Caco-2 (cell line): Measurements from ENCODE around the gene NR4A2. TPM values are rescaled to one million over a fixed set of nuclear protein-coding genes. Genes with fewer than 3 reads are reported as not detected.

Experiments
- BruUV-seq: library from RNA; stranded (reverse); fragments of 400-500 nt; replicated peaks from 2 replicates; lab custom pipeline; 2021; lab: Mats Ljungman, UMichigan
- CTCF ChIA-PET: fragments of 300-600 bp; sonication (Branson Sonifier 250); formaldehyde crosslinking; loops from one replicate; lab custom pipeline; 2022; ENCODE audit warnings: antibody characterized with exemption; lab: Charles Lee
- POLR2A ChIA-PET: fragments of 300-600 bp; sonication (Branson Sonifier 250); formaldehyde crosslinking; loops from one replicate; lab custom pipeline; 2022; ENCODE audit warnings: antibody characterized with exemption; lab: Charles Lee
- DNase-seq, 2 experiments: peaks; one replicate each; pipeline versions ENCODE4 v3.0.0 to v3.0.0-alpha.2; 2020 to 2022
- H3K27me3 ChIP-seq: replicated peaks from 2 replicates; pipeline ENCODE4 v1.6.0; 2011; ENCODE audit warnings: low read length; ENCODE audit not compliant: control insufficient read depth, insufficient read depth
- H3K36me3 ChIP-seq: 2 replicates; pipeline ENCODE4 v1.5.1; 2011; ENCODE audit warnings: low read length; ENCODE audit not compliant: control insufficient read depth, insufficient read depth
- H3K4me1 ChIP-seq: fragments of 250-450 bp; sonication (Bioruptor Pico); 2 replicates; pipeline ENCODE4 v1.5.1; 2020; ENCODE audit warnings: mild to moderate bottlenecking
- H3K4me3 ChIP-seq: 2 replicates; pipeline ENCODE4 v1.5.1; 2011; ENCODE audit warnings: low read depth, mild to moderate bottlenecking, control low read depth, low read length
- H3K9me3 ChIP-seq: fragments of 250-450 bp; sonication (Bioruptor Pico); 2 replicates; pipeline ENCODE4 v1.5.1; 2020; ENCODE audit warnings: mild to moderate bottlenecking, moderate library complexity
- H3K27ac Mint-ChIP-seq: one replicate; pipeline ENCODE4 v1.8.0; 2022; ENCODE audit warnings: mixed read lengths; ENCODE audit not compliant: unreplicated experiment
- H3K27me3 Mint-ChIP-seq: one replicate; pipeline ENCODE4 v1.8.0; 2022; ENCODE audit warnings: mixed read lengths; ENCODE audit not compliant: insufficient read depth, unreplicated experiment
- H3K36me3 Mint-ChIP-seq: one replicate; pipeline ENCODE4 v1.8.0; 2022; ENCODE audit warnings: mild to moderate bottlenecking, mixed read lengths; ENCODE audit not compliant: insufficient read depth, unreplicated experiment
- H3K4me1 Mint-ChIP-seq: one replicate; pipeline ENCODE4 v1.8.0; 2022; ENCODE audit warnings: low read depth, mixed read lengths; ENCODE audit not compliant: unreplicated experiment
- H3K4me3 Mint-ChIP-seq: one replicate; pipeline ENCODE4 v1.8.0; 2022; ENCODE audit warnings: mild to moderate bottlenecking, moderate library complexity, mixed read lengths; ENCODE audit not compliant: unreplicated experiment
- H3K9me3 Mint-ChIP-seq: one replicate; pipeline ENCODE4 v1.8.0; 2022; ENCODE audit warnings: mixed read lengths; ENCODE audit not compliant: unreplicated experiment
- intact Hi-C: fragments of 100-400 bp; cut with micrococcal nuclease; formaldehyde crosslinking; loops from one replicate; pipeline ENCODE4 v1.10.0; 2022; ENCODE audit not compliant: unreplicated experiment
- total RNA-seq: library from RNA; stranded (reverse); gene quantifications from 2 replicates; pipeline ENCODE4 v1.2.3, GENCODE V29; 2022
- TF ChIP-seq, protein P1 (sequence below), 2 experiments: fragments of 200-600 bp in 1 of 2; IDR thresholded peaks; 1 replicate in 1 of 2; 2 replicates in 1 of 2; pipeline versions ENCODE4 v1.5.1 to v1.8.0; 2011 to 2022; ENCODE audit warnings: antibody characterized with exemption in 1 of 2, control low read depth in 1 of 2, inconsistent platforms in 1 of 2, low read depth in 1 of 2, low read length in 1 of 2, mild to moderate bottlenecking in 1 of 2, moderate library complexity in 1 of 2; ENCODE audit not compliant: insufficient read depth in 1 of 2, severe bottlenecking in 1 of 2, unreplicated experiment in 1 of 2

Gene NR4A2
- total RNA-seq, 1 experiment from 2014 or later = 0.91 TPM

DNA sequence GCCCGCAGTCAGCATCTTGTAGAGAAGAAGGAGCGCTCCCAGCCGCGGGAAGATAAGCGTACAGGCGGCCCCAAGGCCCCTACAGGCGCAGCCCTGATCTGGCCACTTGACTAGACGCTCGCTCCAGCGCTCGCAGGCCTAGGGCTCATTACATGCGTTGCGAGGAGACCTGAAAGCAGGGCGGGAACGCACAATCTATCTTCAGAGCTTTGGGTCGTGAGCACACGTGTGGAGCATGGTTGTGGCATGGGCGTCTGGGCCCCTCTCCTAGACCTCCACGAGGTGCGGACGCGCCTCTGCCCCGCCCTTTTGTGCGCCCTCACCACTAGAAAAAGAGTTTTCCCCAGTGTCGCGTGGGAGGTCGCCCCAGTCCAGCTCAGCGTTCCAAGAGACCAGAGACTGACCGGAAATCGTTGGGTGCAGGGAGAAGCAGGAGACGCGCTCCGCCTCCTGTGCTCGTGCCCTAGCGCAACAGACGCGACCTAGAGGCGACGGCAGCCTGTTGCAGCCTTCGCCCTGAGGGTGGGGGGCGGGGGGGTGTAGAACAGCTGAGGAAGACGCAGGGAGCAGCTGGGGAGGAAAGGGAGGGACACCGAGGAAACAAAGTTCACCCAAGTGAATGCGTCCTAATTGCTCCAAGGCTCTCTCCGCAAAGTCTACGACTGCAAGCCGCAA is 12.6 kb downstream of the NR4A2 start:
- no peaks in the 10 kb centered on the region for H3K4me1 ChIP-seq
- no peaks in the 10 kb centered on the region for H3K36me3 ChIP-seq
- TF ChIP-seq, protein P1, sequence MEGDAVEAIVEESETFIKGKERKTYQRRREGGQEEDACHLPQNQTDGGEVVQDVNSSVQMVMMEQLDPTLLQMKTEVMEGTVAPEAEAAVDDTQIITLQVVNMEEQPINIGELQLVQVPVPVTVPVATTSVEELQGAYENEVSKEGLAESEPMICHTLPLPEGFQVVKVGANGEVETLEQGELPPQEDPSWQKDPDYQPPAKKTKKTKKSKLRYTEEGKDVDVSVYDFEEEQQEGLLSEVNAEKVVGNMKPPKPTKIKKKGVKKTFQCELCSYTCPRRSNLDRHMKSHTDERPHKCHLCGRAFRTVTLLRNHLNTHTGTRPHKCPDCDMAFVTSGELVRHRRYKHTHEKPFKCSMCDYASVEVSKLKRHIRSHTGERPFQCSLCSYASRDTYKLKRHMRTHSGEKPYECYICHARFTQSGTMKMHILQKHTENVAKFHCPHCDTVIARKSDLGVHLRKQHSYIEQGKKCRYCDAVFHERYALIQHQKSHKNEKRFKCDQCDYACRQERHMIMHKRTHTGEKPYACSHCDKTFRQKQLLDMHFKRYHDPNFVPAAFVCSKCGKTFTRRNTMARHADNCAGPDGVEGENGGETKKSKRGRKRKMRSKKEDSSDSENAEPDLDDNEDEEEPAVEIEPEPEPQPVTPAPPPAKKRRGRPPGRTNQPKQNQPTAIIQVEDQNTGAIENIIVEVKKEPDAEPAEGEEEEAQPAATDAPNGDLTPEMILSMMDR (IDR thresholded peaks at IDR 0.05; ENCODE audit: insufficient read depth in 1 of 2, low read depth in 1 of 2, low read length in 1 of 2, severe bottlenecking in 1 of 2, unreplicated experiment in 1 of 2) = no peak
- no peak overlapping the region for H3K27ac Mint-ChIP-seq
- intact Hi-C loops = no loop called here
- H3K4me3 ChIP-seq = no peak overlapping the region
- no peaks in the 10 kb centered on the region for H3K4me1 Mint-ChIP-seq
- peaks cover 10% of the 10 kb centered on the region for H3K9me3 Mint-ChIP-seq
- no peaks in the 10 kb centered on the region for H3K27me3 ChIP-seq
- peak overlapping the region; percentile 0 for H3K4me3 Mint-ChIP-seq
- CTCF ChIA-PET = interaction anchor here (0.5 kb wide), 1 partner anchor 172 kb away, joined by 11 read pairs; no protein-coding TSS in a partner anchor
- no peaks in the 10 kb centered on the region for H3K36me3 Mint-ChIP-seq
- BruUV-seq = no TSS peak
- DNase-seq = no peak
- H3K27me3 Mint-ChIP-seq = peaks cover 3% of the 10 kb centered on the region
- H3K9me3 ChIP-seq = no peaks in the 10 kb centered on the region
- POLR2A ChIA-PET = no interaction called here

GRCh38 chr2:156317631-156318030 is 14.9 kb downstream of the NR4A2 start:
- Mint-ChIP-seq H3K27ac (no peak overlapping the region), H3K4me1 (no peaks in the 10 kb centered on the region), H3K27me3 (peaks cover 11% of the 10 kb centered on the region), H3K9me3 (peaks cover 10% of the 10 kb centered on the region), H3K4me3 (no peak overlapping the region), H3K36me3 (no peaks in the 10 kb centered on the region)
- ChIA-PET POLR2A (no interaction called here), CTCF (no interaction called here)
- no peak for DNase-seq
- BruUV-seq = no TSS peak
- Histone ChIP-seq H3K27me3 (no peaks in the 10 kb centered on the region), H3K4me1 (no peaks in the 10 kb centered on the region), H3K9me3 (no peaks in the 10 kb centered on the region), H3K4me3 (no peak overlapping the region), H3K36me3 (no peaks in the 10 kb centered on the region)
- TF ChIP-seq, protein P1 (IDR thresholded peaks at IDR 0.05; ENCODE audit: insufficient read depth in 1 of 2, low read depth in 1 of 2, low read length in 1 of 2, severe bottlenecking in 1 of 2, unreplicated experiment in 1 of 2) = no peak
- intact Hi-C loops = no loop called here

GRCh38 chr2:156311976-156312375 is 20.5 kb downstream of the NR4A2 start:
- CTCF ChIA-PET = no interaction called here
- H3K36me3 ChIP-seq = no peaks in the 10 kb centered on the region
- TF ChIP-seq, protein P1 (IDR thresholded peaks at IDR 0.05; ENCODE audit: insufficient read depth in 1 of 2, low read depth in 1 of 2, low read length in 1 of 2, severe bottlenecking in 1 of 2, unreplicated experiment in 1 of 2) = no peak

More at GRCh38 chr2:156311976-156312375, 20.5 kb downstream of the NR4A2 start:
- peaks cover 12% of the 10 kb centered on the region for H3K27me3 Mint-ChIP-seq
- Histone ChIP-seq H3K4me3 (no peak overlapping the region), H3K27me3 (no peaks in the 10 kb centered on the region), H3K9me3 (no peaks in the 10 kb centered on the region), H3K4me1 (peaks cover 5% of the 10 kb centered on the region; the same call in 1 of the 2 replicates)
- BruUV-seq = no TSS peak
- H3K36me3 Mint-ChIP-seq = no peaks in the 10 kb centered on the region
- DNase-seq = no peak
- no peaks in the 10 kb centered on the region for H3K4me1 Mint-ChIP-seq
- no peak overlapping the region for H3K27ac Mint-ChIP-seq
- no peaks in the 10 kb centered on the region for H3K9me3 Mint-ChIP-seq
- POLR2A ChIA-PET = no interaction called here
- H3K4me3 Mint-ChIP-seq = no peak overlapping the region
- intact Hi-C loops = loop anchor here (2.0 to 5.0 kb wide), 2 partner anchors 21 to 485 kb away; partner anchors contain the start of gene NR4A2
